SK-N-SH treated with all-trans-retinoic acid at 6 μM for 48 hours (cell line): ENCODE measurements around the gene SYN1.

Source experiments
- ATAC-seq: fragments of 200-7000 bp; cut with Tn5 transposase; 3 replicates; pipeline ENCODE4 v1.9.1; 2020; ENCODE audit warnings: mild to moderate bottlenecking, moderate library complexity
- ARNTL ChIP-seq: fragments of 450-650 bp; formaldehyde crosslinking; IDR thresholded peaks from 2 replicates; pipeline ENCODE4 v1.5.0; 2020; ENCODE audit warnings: low read depth, mild to moderate bottlenecking, moderate library complexity, borderline replicate concordance
- BACH2 ChIP-seq: fragments of 250-450 bp; sonication (Bioruptor Pico); IDR thresholded peaks from 2 replicates; pipeline ENCODE4 v1.9.0; 2021; ENCODE audit warnings: mild to moderate bottlenecking, borderline replicate concordance
- CSDC2 ChIP-seq: fragments of 250-450 bp; sonication (Bioruptor Pico); IDR thresholded peaks from 2 replicates; pipeline ENCODE4 v1.5.0; 2020; ENCODE audit warnings: mild to moderate bottlenecking, moderate library complexity
- CSRNP3 ChIP-seq: fragments of 250-450 bp; sonication (Bioruptor Pico); IDR thresholded peaks from 2 replicates; pipeline ENCODE4 v1.5.1; 2021; ENCODE audit warnings: mild to moderate bottlenecking, moderate library complexity
- ESRRG ChIP-seq: fragments of 250-450 bp; sonication (Bioruptor Pico); IDR thresholded peaks from 2 replicates; pipeline ENCODE4 v1.6.1; 2021; ENCODE audit warnings: mild to moderate bottlenecking
- GLIS3 ChIP-seq: fragments of 250-450 bp; sonication (Bioruptor Pico); IDR thresholded peaks from 2 replicates; pipeline ENCODE4 v1.5.0; 2020; ENCODE audit warnings: mild to moderate bottlenecking, moderate library complexity
- OSR1 ChIP-seq: fragments of 250-450 bp; sonication (Bioruptor Pico); IDR thresholded peaks from 2 replicates; pipeline ENCODE4 v1.8.0; 2022; ENCODE audit warnings: moderate library complexity, mild to moderate bottlenecking, inconsistent platforms
- POU6F1 ChIP-seq: fragments of 250-450 bp; sonication (Bioruptor Pico); IDR thresholded peaks from 2 replicates; pipeline ENCODE4 v1.8.0; 2021; ENCODE audit warnings: low read depth, mild to moderate bottlenecking, moderate library complexity, borderline replicate concordance
- RARB ChIP-seq: fragments of 250-450 bp; sonication (Bioruptor Pico); IDR thresholded peaks from 2 replicates; pipeline ENCODE4 v1.8.0; 2021; ENCODE audit warnings: mild to moderate bottlenecking, moderate library complexity
- SNAI2 ChIP-seq: fragments of 250-450 bp; sonication (Bioruptor Pico); IDR thresholded peaks from 2 replicates; pipeline ENCODE4 v1.5.0; 2020; ENCODE audit warnings: mild to moderate bottlenecking, moderate library complexity
- TCF4 ChIP-seq: fragments of 250-450 bp; sonication (Bioruptor Pico); IDR thresholded peaks from 2 replicates; pipeline ENCODE4 v1.8.0; 2021; ENCODE audit warnings: mild to moderate bottlenecking, moderate library complexity, borderline replicate concordance
- TOX ChIP-seq: fragments of 250-450 bp; sonication (Bioruptor Pico); IDR thresholded peaks from 2 replicates; pipeline ENCODE4 v1.8.0; 2021; ENCODE audit warnings: mild to moderate bottlenecking, moderate library complexity, borderline replicate concordance
- TSHZ2 ChIP-seq: fragments of 250-450 bp; sonication (Bioruptor Pico); IDR thresholded peaks from 2 replicates; pipeline ENCODE4 v1.5.0; 2020; ENCODE audit warnings: mild to moderate bottlenecking, moderate library complexity
- ZC3H10 ChIP-seq: fragments of 250-450 bp; sonication (Bioruptor Pico); IDR thresholded peaks from 2 replicates; pipeline ENCODE4 v1.5.1; 2021; ENCODE audit warnings: mild to moderate bottlenecking, moderate library complexity
- ZFP3 ChIP-seq: fragments of 250-450 bp; sonication (Bioruptor Pico); IDR thresholded peaks from 2 replicates; pipeline ENCODE4 v1.5.0; 2020; ENCODE audit warnings: mild to moderate bottlenecking, moderate library complexity
- ZFP30 ChIP-seq: fragments of 450-650 bp; formaldehyde crosslinking; IDR thresholded peaks from 2 replicates; pipeline ENCODE4 v1.5.0; 2022; ENCODE audit warnings: mild to moderate bottlenecking, moderate library complexity
- ZNF565 ChIP-seq: fragments of 450-650 bp; formaldehyde crosslinking; conservative IDR thresholded peaks from 2 replicates; pipeline ENCODE4 v1.5.0; 2020; ENCODE audit warnings: low read depth, mild to moderate bottlenecking, moderate library complexity
- ZNF70 ChIP-seq: fragments of 450-650 bp; formaldehyde crosslinking; IDR thresholded peaks from 2 replicates; pipeline ENCODE4 v1.5.0; 2020; ENCODE audit warnings: mild to moderate bottlenecking, moderate library complexity
- ZNF8 ChIP-seq: fragments of 450-650 bp; formaldehyde crosslinking; IDR thresholded peaks from 2 replicates; pipeline ENCODE4 v1.5.0; 2020; ENCODE audit warnings: mild to moderate bottlenecking, moderate library complexity
- TF ChIP-seq, protein P1 (sequence below): fragments of 250-450 bp; sonication (Bioruptor Pico); IDR thresholded peaks from 2 replicates; pipeline ENCODE4 v1.8.0; 2020; ENCODE audit warnings: mild to moderate bottlenecking, moderate library complexity, borderline replicate concordance

Gene SYN1

GRCh38 chrX:47571896-47572295, 47.8 kb downstream of the SYN1 start:
- TF ChIP-seq CSDC2 (CRISPR knock-in tag) (no peak), OSR1 (no peak), CSRNP3 (CRISPR knock-in tag) (no peak), ARNTL (no peak), ZFP30 (no peak), GLIS3 (CRISPR knock-in tag) (no peak)
- TF ChIP-seq, protein P1, sequence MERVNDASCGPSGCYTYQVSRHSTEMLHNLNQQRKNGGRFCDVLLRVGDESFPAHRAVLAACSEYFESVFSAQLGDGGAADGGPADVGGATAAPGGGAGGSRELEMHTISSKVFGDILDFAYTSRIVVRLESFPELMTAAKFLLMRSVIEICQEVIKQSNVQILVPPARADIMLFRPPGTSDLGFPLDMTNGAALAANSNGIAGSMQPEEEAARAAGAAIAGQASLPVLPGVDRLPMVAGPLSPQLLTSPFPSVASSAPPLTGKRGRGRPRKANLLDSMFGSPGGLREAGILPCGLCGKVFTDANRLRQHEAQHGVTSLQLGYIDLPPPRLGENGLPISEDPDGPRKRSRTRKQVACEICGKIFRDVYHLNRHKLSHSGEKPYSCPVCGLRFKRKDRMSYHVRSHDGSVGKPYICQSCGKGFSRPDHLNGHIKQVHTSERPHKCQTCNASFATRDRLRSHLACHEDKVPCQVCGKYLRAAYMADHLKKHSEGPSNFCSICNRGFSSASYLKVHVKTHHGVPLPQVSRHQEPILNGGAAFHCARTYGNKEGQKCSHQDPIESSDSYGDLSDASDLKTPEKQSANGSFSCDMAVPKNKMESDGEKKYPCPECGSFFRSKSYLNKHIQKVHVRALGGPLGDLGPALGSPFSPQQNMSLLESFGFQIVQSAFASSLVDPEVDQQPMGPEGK (CRISPR knock-in tag), result no peak

DNA sequence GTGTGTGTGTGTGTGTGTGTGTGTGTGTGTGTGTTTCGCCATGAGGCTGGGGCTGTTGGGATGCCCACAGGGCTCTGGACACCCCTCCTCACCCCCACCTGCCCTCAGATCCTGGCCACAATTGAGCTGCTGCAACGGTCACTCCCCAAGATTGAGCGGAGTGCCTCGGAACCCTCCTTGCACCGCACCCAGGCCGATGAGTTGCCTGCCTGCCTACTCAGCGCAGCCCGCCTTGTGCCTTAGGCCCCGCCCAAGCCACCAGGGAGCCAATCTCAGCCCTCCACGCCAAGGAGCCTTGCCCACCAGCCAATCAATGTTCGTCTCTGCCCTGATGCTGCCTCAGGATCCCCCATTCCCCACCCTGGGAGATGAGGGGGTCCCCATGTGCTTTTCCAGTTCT, 48.4 kb downstream of the SYN1 start:
- TF ChIP-seq TSHZ2, result no peak
- no peak for TF ChIP-seq ZC3H10 (CRISPR knock-in tag)
- no peak for TF ChIP-seq POU6F1
- TF ChIP-seq CSDC2 (CRISPR knock-in tag), result no peak
- TF ChIP-seq CSRNP3 (CRISPR knock-in tag), result no peak
- TF ChIP-seq BACH2 (CRISPR knock-in tag), result no peak
- no peak for TF ChIP-seq OSR1
- no peak for TF ChIP-seq RARB (CRISPR knock-in tag)
- no peak for TF ChIP-seq ZFP30
- TF ChIP-seq SNAI2, result no peak
- ATAC-seq, result no peak

More at GRCh38 chrX:47571896-47572295, 47.8 kb downstream of the SYN1 start:
- ATAC-seq, result no peak

- no peak for ATAC-seq
These were observed 48.9 kb downstream of the SYN1 start for GRCh38 chrX:47570794-47571193.

More at GRCh38 chrX:47570794-47571193, 48.9 kb downstream of the SYN1 start:
- TF ChIP-seq, protein P1 (CRISPR knock-in tag), result no peak
- TF ChIP-seq TSHZ2 (no peak), SNAI2 (no peak), TOX (CRISPR knock-in tag) (no peak), TCF4 (CRISPR knock-in tag) (no peak), RARB (CRISPR knock-in tag) (no peak), ESRRG (no peak), ZFP30 (no peak), ZFP3 (no peak), ZC3H10 (CRISPR knock-in tag) (no peak), ZNF565 (CRISPR knock-in tag) (no peak), ZNF8 (CRISPR knock-in tag) (no peak), ZNF70 (CRISPR knock-in tag) (no peak), GLIS3 (CRISPR knock-in tag) (no peak)
